GM10266 (cell line): ENCODE data around the gene IGLL1.
A peak's percentile ranks its signal among the peaks of the same experiment; 100 is the strongest.

Experiments used
- DNase-seq: peaks from one replicate; pipeline ENCODE4 v3.0.0; 2012; ENCODE audit errors: extremely low spot score
- CTCF ChIP-seq: IDR thresholded peaks from 2 replicates; pipeline ENCODE4 v1.5.1; 2012; ENCODE audit warnings: mild to moderate bottlenecking, low read depth; ENCODE audit not compliant: control insufficient read depth, insufficient read depth; ENCODE audit errors: missing control alignments

The IGLL1 gene

GRCh38 chr22:23571486-23571885, 8.6 kb downstream of the IGLL1 start:
- TF ChIP-seq CTCF, result no peak
- DNase-seq, result no peak

- TF ChIP-seq CTCF, result no peak
- no peak for DNase-seq
These were observed 9.4 kb downstream of the IGLL1 start for GRCh38 chr22:23570681-23571080.

GRCh38 chr22:23569716-23570115, 10.4 kb downstream of the IGLL1 start:
- DNase-seq, result peak; percentile 5
- TF ChIP-seq CTCF, result no peak

- TF ChIP-seq CTCF, result no peak
- DNase-seq, result no peak
These were observed 10.8 kb downstream of the IGLL1 start for GRCh38 chr22:23569291-23569690.

GRCh38 chr22:23566705-23567475, 13.2 kb downstream of the IGLL1 start:
- no peak for TF ChIP-seq CTCF
- peak; percentile 23 for DNase-seq

- no peak for TF ChIP-seq CTCF
- DNase-seq, result peak; percentile 18
These were observed 14.0 kb downstream of the IGLL1 start for GRCh38 chr22:23565915-23566704.
